ENCODE results near the gene RAD54L.
A peak's percentile ranks its signal among the peaks of the same experiment; 100 is the strongest.
"Not testable (repeated sequence)": the region's sequence is repeated elsewhere in the genome, so short reads cannot be mapped to it uniquely, and the experiment has no call there.

The RAD54L gene

DNA sequence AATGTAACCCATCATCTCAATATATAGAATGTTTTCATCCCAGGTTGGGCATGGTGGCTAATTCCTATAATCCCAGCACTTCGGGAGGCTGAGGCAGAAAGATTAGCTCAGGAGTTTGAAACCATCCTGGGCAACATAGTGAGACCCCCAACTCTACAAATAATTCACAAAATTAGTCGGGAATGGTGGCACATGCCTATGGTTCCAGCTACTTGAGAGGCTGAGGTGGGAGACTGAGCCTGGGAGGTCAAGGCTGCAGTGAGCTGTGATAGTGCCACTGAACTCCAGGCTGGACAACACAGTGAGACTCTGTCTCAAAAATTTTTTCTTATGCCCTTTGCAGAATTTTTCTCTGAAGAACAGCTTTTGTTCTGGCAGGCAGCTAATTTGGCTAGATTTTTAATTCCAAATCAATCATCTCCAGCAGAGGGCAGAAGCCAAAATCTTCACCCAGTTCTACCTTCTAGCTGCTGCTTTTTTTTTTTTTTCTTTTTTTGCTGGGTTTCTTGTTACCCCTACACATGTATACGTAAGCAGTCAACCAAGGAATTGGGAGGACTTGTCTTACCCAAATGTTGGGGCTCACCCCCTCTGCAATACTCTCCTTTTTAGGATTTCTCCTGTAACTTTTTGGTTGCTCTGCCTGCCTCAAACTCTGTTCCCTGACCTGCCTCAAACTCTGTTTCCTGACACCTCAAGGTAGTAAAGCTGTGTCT is 2.7 kb upstream of the RAD54L start:
- Histone ChIP-seq H3K36me3 (ENCODE audit: control insufficient read depth, insufficient read depth, low read length) (no peaks in the 10 kb centered on the region), H3K4me3 (ENCODE audit: low read length) (no peak overlapping the region), H3K27me3 (ENCODE audit: control insufficient read depth, insufficient read depth, low read length) (no peaks in the 10 kb centered on the region), H3K27ac (ENCODE audit: low read depth, low read length) (no peak overlapping the region), H3K9ac (ENCODE audit: low read length) (no peak overlapping the region), H3K4me1 (ENCODE audit: control insufficient read depth, insufficient read depth, low read length) (no peaks in the 10 kb centered on the region)

DNA sequence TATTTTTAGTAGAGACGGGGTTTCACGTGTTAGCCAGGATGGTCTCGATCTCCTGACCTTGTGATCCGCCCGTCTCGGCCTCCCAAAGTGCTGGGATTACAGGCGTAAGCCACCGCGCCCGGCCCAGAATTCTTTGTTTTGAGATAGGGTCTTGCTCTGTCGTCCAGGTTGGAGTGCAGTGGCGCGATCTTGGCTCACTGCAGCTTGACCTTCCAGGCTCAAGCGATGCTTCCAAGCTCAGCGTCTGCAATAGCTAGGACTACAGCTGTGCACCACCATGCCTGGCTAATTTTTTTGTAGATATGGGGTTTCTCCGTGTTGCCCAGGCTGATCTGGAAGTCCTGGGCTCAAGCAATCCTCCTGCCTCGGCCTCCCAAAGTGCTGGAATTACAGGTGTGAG is 1.4 kb upstream of the RAD54L start:
- H3K27ac ChIP-seq (ENCODE audit: low read depth, low read length); H3K4me3 ChIP-seq (ENCODE audit: low read length); H3K4me1 ChIP-seq (ENCODE audit: control insufficient read depth, insufficient read depth, low read length); H3K36me3 ChIP-seq (ENCODE audit: control insufficient read depth, insufficient read depth, low read length); H3K27me3 ChIP-seq (ENCODE audit: control insufficient read depth, insufficient read depth, low read length); H3K9ac ChIP-seq (ENCODE audit: low read length): not testable (repeated sequence)

DNA sequence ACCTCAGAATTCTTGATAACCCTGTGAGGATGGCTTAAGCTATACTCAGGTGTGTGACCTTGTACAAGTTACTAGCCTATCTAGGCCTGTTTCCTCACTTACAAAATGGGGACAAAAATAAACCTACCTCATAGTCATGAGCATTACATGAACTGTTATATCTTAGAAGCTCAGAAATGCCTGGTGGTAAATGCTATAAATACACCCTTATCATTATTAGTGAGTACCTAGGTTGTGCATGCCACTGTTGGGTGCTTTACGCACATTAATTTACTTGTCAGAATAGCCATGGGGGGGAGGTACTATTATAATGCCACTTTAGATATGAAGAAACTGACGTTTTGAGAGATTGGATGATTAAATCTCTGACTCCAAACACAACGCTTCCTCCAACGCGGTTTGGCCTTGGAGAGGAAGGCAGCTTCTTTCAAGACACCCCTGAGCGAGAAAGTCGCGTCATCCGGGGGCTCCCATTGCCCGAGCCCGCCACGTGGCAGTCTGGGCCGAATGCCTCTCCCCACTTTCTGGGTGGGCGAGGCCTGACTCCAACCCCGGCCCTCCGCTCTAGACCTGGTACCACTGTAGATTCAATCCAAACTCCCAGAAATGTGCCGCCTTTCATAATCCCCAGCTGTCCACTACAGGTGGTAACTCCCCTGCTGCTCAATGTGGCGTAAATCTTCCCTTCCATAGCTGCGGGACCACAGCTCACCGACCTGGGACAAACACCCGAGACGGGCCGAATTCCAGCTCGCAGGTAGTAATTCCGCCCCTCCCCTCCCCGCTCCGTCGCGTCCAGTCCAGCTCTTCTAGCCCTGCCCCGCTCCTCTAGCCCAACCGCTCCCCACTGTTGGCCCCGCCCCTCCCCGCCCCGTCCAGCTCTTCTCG is 771 bp upstream of the RAD54L start:
- Histone ChIP-seq H3K27ac (ENCODE audit: low read depth, low read length) (no peak overlapping the region), H3K4me1 (ENCODE audit: control insufficient read depth, insufficient read depth, low read length) (no peaks in the 10 kb centered on the region), H3K4me3 (ENCODE audit: low read length) (peak overlapping the region; percentile 75), H3K9ac (ENCODE audit: low read length) (peak overlapping the region; percentile 53), H3K27me3 (ENCODE audit: control insufficient read depth, insufficient read depth, low read length) (no peaks in the 10 kb centered on the region), H3K36me3 (ENCODE audit: control insufficient read depth, insufficient read depth, low read length) (no peaks in the 10 kb centered on the region)

- Histone ChIP-seq H3K27ac (ENCODE audit: low read depth, low read length) (no peak overlapping the region), H3K27me3 (ENCODE audit: control insufficient read depth, insufficient read depth, low read length) (no peaks in the 10 kb centered on the region), H3K4me1 (ENCODE audit: control insufficient read depth, insufficient read depth, low read length) (no peaks in the 10 kb centered on the region), H3K4me3 (ENCODE audit: low read length) (peak overlapping the region; percentile 66), H3K9ac (ENCODE audit: low read length) (no peak overlapping the region), H3K36me3 (ENCODE audit: control insufficient read depth, insufficient read depth, low read length) (no peaks in the 10 kb centered on the region)
Observed at GRCh38 chr1:46248122-46248920, 758 bp downstream of the RAD54L start.

- H3K4me3 ChIP-seq (ENCODE audit: low read length): no peak overlapping the region
- H3K9ac ChIP-seq (ENCODE audit: low read length): no peak overlapping the region
- no peak overlapping the region for H3K27ac ChIP-seq (ENCODE audit: low read depth, low read length)
- no peaks in the 10 kb centered on the region for H3K27me3 ChIP-seq (ENCODE audit: control insufficient read depth, insufficient read depth, low read length)
- no peaks in the 10 kb centered on the region for H3K36me3 ChIP-seq (ENCODE audit: control insufficient read depth, insufficient read depth, low read length)
- H3K4me1 ChIP-seq (ENCODE audit: control insufficient read depth, insufficient read depth, low read length): no peaks in the 10 kb centered on the region
Observed at GRCh38 chr1:46254668-46255067, 7.1 kb downstream of the RAD54L start.

DNA sequence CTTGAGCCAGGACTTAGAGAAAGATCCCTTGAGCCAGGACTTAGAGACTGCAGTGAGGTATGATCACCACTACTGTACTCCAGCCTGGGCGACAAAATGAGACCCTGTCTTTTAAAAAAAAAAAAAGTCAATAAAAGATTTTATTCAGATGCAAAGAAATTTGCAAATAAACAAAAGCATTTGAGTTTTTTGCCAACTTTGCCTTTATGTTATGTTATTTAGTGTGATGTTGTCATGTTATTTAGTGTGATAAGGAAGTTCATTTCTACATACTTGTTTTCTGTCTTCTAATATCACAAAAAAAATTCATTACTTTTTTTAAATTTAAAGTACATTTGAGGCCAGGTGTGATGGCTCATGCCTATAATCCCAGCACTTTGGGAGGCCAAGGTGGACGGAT is 9.0 kb downstream of the RAD54L start:
- no peak overlapping the region for H3K4me3 ChIP-seq (ENCODE audit: low read length)
- H3K36me3 ChIP-seq (ENCODE audit: control insufficient read depth, insufficient read depth, low read length): no peaks in the 10 kb centered on the region
- no peak overlapping the region for H3K9ac ChIP-seq (ENCODE audit: low read length)
- H3K27me3 ChIP-seq (ENCODE audit: control insufficient read depth, insufficient read depth, low read length): no peaks in the 10 kb centered on the region
- H3K4me1 ChIP-seq (ENCODE audit: control insufficient read depth, insufficient read depth, low read length): no peaks in the 10 kb centered on the region
- H3K27ac ChIP-seq (ENCODE audit: low read depth, low read length): no peak overlapping the region

GRCh38 chr1:46262508-46262907 is 14.9 kb downstream of the RAD54L start:
- Histone ChIP-seq H3K36me3 (ENCODE audit: control insufficient read depth, insufficient read depth, low read length) (no peaks in the 10 kb centered on the region), H3K4me3 (ENCODE audit: low read length) (no peak overlapping the region), H3K27ac (ENCODE audit: low read depth, low read length) (no peak overlapping the region), H3K27me3 (ENCODE audit: control insufficient read depth, insufficient read depth, low read length) (no peaks in the 10 kb centered on the region), H3K4me1 (ENCODE audit: control insufficient read depth, insufficient read depth, low read length) (no peaks in the 10 kb centered on the region), H3K9ac (ENCODE audit: low read length) (no peak overlapping the region)

DNA sequence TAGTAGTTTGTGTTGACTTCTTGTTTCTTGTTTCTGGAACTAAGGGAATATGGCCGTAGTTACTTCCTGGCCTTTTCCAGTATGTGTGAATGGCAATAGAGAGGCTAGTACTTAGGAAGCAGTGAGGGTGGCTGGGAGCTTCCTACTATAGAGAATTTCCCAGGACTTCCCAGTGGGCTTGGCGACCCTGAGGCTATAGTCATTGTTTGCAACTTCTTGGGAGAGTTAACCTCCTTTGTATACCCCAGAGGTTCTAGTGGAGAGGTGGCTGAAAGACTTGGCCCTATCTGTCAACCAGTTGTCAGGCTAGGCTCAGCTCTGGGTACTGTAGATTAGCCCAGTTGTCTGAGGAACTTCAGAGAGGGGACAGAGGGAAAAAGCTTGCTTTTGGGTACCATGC is 15.6 kb downstream of the RAD54L start:
- Histone ChIP-seq H3K9ac (ENCODE audit: low read length) (no peak overlapping the region), H3K4me1 (ENCODE audit: control insufficient read depth, insufficient read depth, low read length) (no peaks in the 10 kb centered on the region), H3K36me3 (ENCODE audit: control insufficient read depth, insufficient read depth, low read length) (no peaks in the 10 kb centered on the region), H3K27me3 (ENCODE audit: control insufficient read depth, insufficient read depth, low read length) (no peaks in the 10 kb centered on the region), H3K27ac (ENCODE audit: low read depth, low read length) (no peak overlapping the region), H3K4me3 (ENCODE audit: low read length) (no peak overlapping the region)

DNA sequence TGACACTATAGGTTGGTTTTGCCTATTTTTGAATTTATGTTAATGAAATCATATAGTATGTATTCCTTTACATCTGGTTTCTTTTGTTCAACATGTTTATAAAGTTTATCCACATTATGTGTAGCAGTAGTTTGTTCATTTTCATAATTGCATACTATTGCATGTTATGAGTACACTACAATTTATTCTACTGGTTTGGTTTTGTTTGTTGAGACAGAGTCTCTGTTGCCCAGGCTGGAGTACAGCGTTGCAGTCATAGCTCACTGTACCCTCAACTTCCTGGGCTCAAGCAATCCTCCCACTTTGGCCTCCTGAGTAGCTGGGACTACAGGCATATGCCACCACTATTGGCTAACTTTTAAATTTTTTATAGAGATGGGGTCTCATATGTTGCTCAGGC is 21.0 kb downstream of the RAD54L start:
- no peak overlapping the region for H3K9ac ChIP-seq (ENCODE audit: low read length)
- H3K27me3 ChIP-seq (ENCODE audit: control insufficient read depth, insufficient read depth, low read length): no peaks in the 10 kb centered on the region
- no peaks in the 10 kb centered on the region for H3K4me1 ChIP-seq (ENCODE audit: control insufficient read depth, insufficient read depth, low read length)
- no peak overlapping the region for H3K27ac ChIP-seq (ENCODE audit: low read depth, low read length)
- H3K36me3 ChIP-seq (ENCODE audit: control insufficient read depth, insufficient read depth, low read length): no peaks in the 10 kb centered on the region
- H3K4me3 ChIP-seq (ENCODE audit: low read length): no peak overlapping the region

GRCh38 chr1:46274225-46275029 is 26.9 kb downstream of the RAD54L start:
- Histone ChIP-seq H3K27me3 (ENCODE audit: control insufficient read depth, insufficient read depth, low read length) (no peaks in the 10 kb centered on the region), H3K4me1 (ENCODE audit: control insufficient read depth, insufficient read depth, low read length) (no peaks in the 10 kb centered on the region), H3K27ac (ENCODE audit: low read depth, low read length) (no peak overlapping the region), H3K4me3 (ENCODE audit: low read length) (no peak overlapping the region), H3K36me3 (ENCODE audit: control insufficient read depth, insufficient read depth, low read length) (peaks cover 13% of the 10 kb centered on the region), H3K9ac (ENCODE audit: low read length) (no peak overlapping the region)

GRCh38 chr1:46275030-46275337 is 27.4 kb downstream of the RAD54L start:
- peaks cover 15% of the 10 kb centered on the region for H3K36me3 ChIP-seq (ENCODE audit: control insufficient read depth, insufficient read depth, low read length)
- H3K27me3 ChIP-seq (ENCODE audit: control insufficient read depth, insufficient read depth, low read length): no peaks in the 10 kb centered on the region
- H3K9ac ChIP-seq (ENCODE audit: low read length): no peak overlapping the region
- H3K4me1 ChIP-seq (ENCODE audit: control insufficient read depth, insufficient read depth, low read length): no peaks in the 10 kb centered on the region
- H3K4me3 ChIP-seq (ENCODE audit: low read length): no peak overlapping the region
- H3K27ac ChIP-seq (ENCODE audit: low read depth, low read length): no peak overlapping the region

All from rectal smooth muscle tissue (tissue), 1 donor.